Gastroesophageal sphincter (tissue), 4 donors: ENCODE results near the gene OASL. TPM values are rescaled to one million over a fixed set of nuclear protein-coding genes. Genes with fewer than 3 reads are reported as not detected.

Source experiments
- ATAC-seq: fragments of 150-250 bp; one replicate; pipeline ENCODE4 v1.9.1; 2016; ENCODE audit warnings: mild to moderate bottlenecking, moderate library complexity
- H3K27ac ChIP-seq, 4 donors: fragments of 200-600 bp; sonication (generic) in 3 of 4; 1 replicate in 3 of 4; 2 replicates in 1 of 4; pipeline ENCODE4 v1.5.1; 2016 to 2019
- H3K27me3 ChIP-seq: fragments of 200-600 bp; sonication (generic); one replicate; pipeline ENCODE4 v1.5.1; 2019
- H3K36me3 ChIP-seq, 2 donors: fragments of 200-600 bp; sonication (generic); one replicate each; pipeline ENCODE4 v1.5.1; 2019; ENCODE audit warnings: control low read depth in 1 of 2
- H3K4me1 ChIP-seq, 3 donors: fragments of 200-600 bp; sonication (generic); 1 replicate in 2 of 3; 2 replicates in 1 of 3; pipeline ENCODE4 v1.5.1; 2016 to 2019; ENCODE audit warnings: control low read depth in 2 of 3
- H3K4me3 ChIP-seq, 2 donors: fragments of 200-600 bp; sonication (generic); one replicate each; pipeline ENCODE4 v1.5.1; 2019; ENCODE audit warnings: mild to moderate bottlenecking in 1 of 2, moderate library complexity in 1 of 2
- H3K9me3 ChIP-seq, 3 donors: fragments of 200-600 bp; sonication (generic); one replicate each; pipeline ENCODE4 v1.5.1; 2017 to 2019; ENCODE audit warnings: control low read depth in 2 of 3
- CTCF ChIP-seq, 4 experiments: fragments of 200-600 bp in 2 of 4; fragments of 450-650 bp in 2 of 4; sonication (generic) in 1 of 4; IDR thresholded peaks; one replicate each; pipeline ENCODE4 v1.5.1; 2017 to 2019; ENCODE audit warnings: antibody characterized with exemption in 4 of 4, mild to moderate bottlenecking in 2 of 4, moderate library complexity in 2 of 4
- EP300 ChIP-seq: sonication (generic); formaldehyde crosslinking; IDR thresholded peaks from one replicate; pipeline ENCODE4 v1.6.1; 2017; ENCODE audit warnings: antibody characterized with exemption, mild to moderate bottlenecking
- POLR2A ChIP-seq, 2 donors: fragments of 450-650 bp; IDR thresholded peaks; one replicate each; pipeline ENCODE4 v1.6.1; 2017; ENCODE audit warnings: antibody characterized with exemption in 2 of 2, mild to moderate bottlenecking in 2 of 2, moderate library complexity in 1 of 2
- POLR2AphosphoS5 ChIP-seq: sonication (generic); formaldehyde crosslinking; IDR thresholded peaks from one replicate; pipeline ENCODE4 v1.6.1; 2017; ENCODE audit warnings: antibody characterized with exemption
- WGBS, 2 donors: methylation state at CpG; one replicate each; pipeline ENCODE4 v1.1.5; 2018; ENCODE audit warnings: low coverage in 1 of 2; 5-methylcytosine and 5-hydroxymethylcytosine counted together
- total RNA-seq, 4 donors: library from RNA; depleted of rRNA; stranded (reverse); fragments of >200 nt; gene quantifications; one replicate each; pipeline ENCODE4 v1.1.0, GENCODE V29; 2016

OASL gene
- total RNA-seq, 4 donors from 2014 or later = 0.31 to 3.0 (median 0.38) TPM

GRCh38 chr12:120996133-120996746, 42.8 kb downstream of the OASL start:
- peaks cover 0 to 8% of the 10 kb centered on the region in 2 donors for H3K36me3 ChIP-seq
- WGBS, 2 donors = 88 to 100% methylated on average over 3 to 6 of the region's 11 CpGs
- peaks cover 0 to 7% (median 0%) of the 10 kb centered on the region in 3 donors for H3K4me1 ChIP-seq
- no peaks in the 10 kb centered on the region for H3K9me3 ChIP-seq
- H3K27ac ChIP-seq = no peak overlapping the region
- H3K4me3 ChIP-seq = no peak overlapping the region
- H3K27me3 ChIP-seq = peaks cover 27% of the 10 kb centered on the region
- TF ChIP-seq CTCF (IDR thresholded peaks at IDR 0.05) = no peak
- TF ChIP-seq EP300 = no peak
- no peak for TF ChIP-seq POLR2AphosphoS5
- no peak for TF ChIP-seq POLR2A (IDR thresholded peaks at IDR 0.05)
- ATAC-seq = no peak

- peaks cover 0 to 7% (median 0%) of the 10 kb centered on the region in 3 donors for H3K4me1 ChIP-seq
- H3K36me3 ChIP-seq = no peaks in the 10 kb centered on the region
- peaks cover 27% of the 10 kb centered on the region for H3K27me3 ChIP-seq
- no peaks in the 10 kb centered on the region for H3K9me3 ChIP-seq
- H3K4me3 ChIP-seq = no peak overlapping the region
- TF ChIP-seq CTCF (IDR thresholded peaks at IDR 0.05) (no peak), POLR2AphosphoS5 (no peak), POLR2A (IDR thresholded peaks at IDR 0.05) (no peak), EP300 (no peak)
- WGBS, 2 donors = 60 to 86% methylated on average over 1 to 2 of the region's 2 CpGs
- ATAC-seq = no peak
- no peak overlapping the region for H3K27ac ChIP-seq
Observed at GRCh38 chr12:120994589-120995337, 44.3 kb downstream of the OASL start.

- no peak overlapping the region for H3K4me3 ChIP-seq
- no peaks in the 10 kb centered on the region for H3K9me3 ChIP-seq
- WGBS, 2 donors = 77 to 84% methylated on average over 3 to 8 of the region's 15 CpGs
- no peak overlapping the region for H3K27ac ChIP-seq
- H3K4me1 ChIP-seq = peaks cover 0 to under 1% (median 0%) of the 10 kb centered on the region in 3 donors
- no peak for TF ChIP-seq CTCF (IDR thresholded peaks at IDR 0.05)
- TF ChIP-seq POLR2AphosphoS5 = no peak
- no peak for TF ChIP-seq EP300
- TF ChIP-seq POLR2A (IDR thresholded peaks at IDR 0.05) = no peak
- H3K36me3 ChIP-seq = no peaks in the 10 kb centered on the region
- H3K27me3 ChIP-seq = peaks cover 21% of the 10 kb centered on the region
- ATAC-seq = no peak
Observed at GRCh38 chr12:120994059-120994458, 45.0 kb downstream of the OASL start.

- H3K4me1 ChIP-seq = no peaks in the 10 kb centered on the region
- WGBS, 2 donors = 82 to 84% methylated on average over 5 to 10 of the region's 11 CpGs
- TF ChIP-seq POLR2AphosphoS5 = no peak
- H3K27me3 ChIP-seq = peaks cover 17% of the 10 kb centered on the region
- no peaks in the 10 kb centered on the region for H3K9me3 ChIP-seq
- no peaks in the 10 kb centered on the region for H3K36me3 ChIP-seq
- no peak for ATAC-seq
- H3K27ac ChIP-seq = no peak overlapping the region
- H3K4me3 ChIP-seq = no peak overlapping the region
Observed at GRCh38 chr12:120993496-120993895, 45.5 kb downstream of the OASL start.

GRCh38 chr12:120992989-120993388, 46.1 kb downstream of the OASL start:
- H3K27me3 ChIP-seq = peaks cover 14% of the 10 kb centered on the region
- TF ChIP-seq CTCF (IDR thresholded peaks at IDR 0.05) = no peak
- TF ChIP-seq POLR2A (IDR thresholded peaks at IDR 0.05) = no peak
- TF ChIP-seq EP300 = no peak
- TF ChIP-seq POLR2AphosphoS5 = no peak
- H3K9me3 ChIP-seq = no peaks in the 10 kb centered on the region
- no peak overlapping the region for H3K27ac ChIP-seq
- no peak for ATAC-seq
- WGBS, 2 donors = 83% methylated on average over 1 of the region's 1 CpG; no CpG with 5 or more reads in 1 of the 2 donors
- no peak overlapping the region for H3K4me3 ChIP-seq
- H3K36me3 ChIP-seq = no peaks in the 10 kb centered on the region
- no peaks in the 10 kb centered on the region for H3K4me1 ChIP-seq
